Peyer's patch (tissue), 4 donors: ENCODE data around the gene CLCA1. TPM values are rescaled to one million over a fixed set of nuclear protein-coding genes. Genes with fewer than 3 reads are reported as not detected.
"Not testable (repeated sequence)": the region's sequence is repeated elsewhere in the genome, so short reads cannot be mapped to it uniquely, and the experiment has no call there.

ENCODE experiments used
- DNase-seq, 3 donors: peaks; one replicate each; pipeline ENCODE4 v3.0.0-alpha.2; 2017 to 2019
- H3K27ac ChIP-seq, 4 donors: fragments of 200-600 bp; sonication (generic); one replicate each; pipeline ENCODE4 v1.5.1; 2016 to 2019
- H3K27me3 ChIP-seq, 2 donors: fragments of 200-600 bp; sonication (generic); one replicate each; pipeline ENCODE4 v1.5.1; 2019
- H3K36me3 ChIP-seq, 3 donors: fragments of 200-600 bp; sonication (generic); one replicate each; pipeline ENCODE4 v1.5.1; 2016 to 2019
- H3K4me1 ChIP-seq, 4 donors: fragments of 200-600 bp; sonication (generic); one replicate each; pipeline ENCODE4 v1.5.1; 2016 to 2019
- H3K4me3 ChIP-seq, 4 donors: fragments of 200-600 bp; sonication (generic); 1 replicate in 3 of 4; 2 replicates in 1 of 4; pipeline ENCODE4 v1.5.1; 2016 to 2019; ENCODE audit warnings: mild to moderate bottlenecking in 1 of 4
- H3K9me3 ChIP-seq, 4 donors: fragments of 200-600 bp; sonication (generic); one replicate each; pipeline ENCODE4 v1.5.1; 2016 to 2019; ENCODE audit warnings: mild to moderate bottlenecking in 1 of 4
- POLR2A ChIP-seq, 2 donors: fragments of 450-650 bp; IDR thresholded peaks; one replicate each; pipeline ENCODE4 v1.5.1; 2017; ENCODE audit warnings: antibody characterized with exemption in 2 of 2, mild to moderate bottlenecking in 2 of 2, moderate library complexity in 2 of 2
- total RNA-seq, 4 donors: library from RNA; depleted of rRNA; stranded (reverse); fragments of >200 nt; gene quantifications; one replicate each; pipeline ENCODE4 v1.1.0, GENCODE V29; 2016
- TF ChIP-seq, protein P1 (sequence below), 6 experiments: fragments of 450-650 bp in 4 of 6; fragments of 200-600 bp in 2 of 6; sonication (generic) in 1 of 6; IDR thresholded peaks; one replicate each; pipeline ENCODE4 v1.5.1; 2017 to 2019; ENCODE audit warnings: antibody characterized with exemption in 6 of 6, mild to moderate bottlenecking in 3 of 6, moderate library complexity in 1 of 6

The CLCA1 gene
- total RNA-seq, 4 donors from 2014 or later = 87.5 to 841 (median 195) TPM

DNA sequence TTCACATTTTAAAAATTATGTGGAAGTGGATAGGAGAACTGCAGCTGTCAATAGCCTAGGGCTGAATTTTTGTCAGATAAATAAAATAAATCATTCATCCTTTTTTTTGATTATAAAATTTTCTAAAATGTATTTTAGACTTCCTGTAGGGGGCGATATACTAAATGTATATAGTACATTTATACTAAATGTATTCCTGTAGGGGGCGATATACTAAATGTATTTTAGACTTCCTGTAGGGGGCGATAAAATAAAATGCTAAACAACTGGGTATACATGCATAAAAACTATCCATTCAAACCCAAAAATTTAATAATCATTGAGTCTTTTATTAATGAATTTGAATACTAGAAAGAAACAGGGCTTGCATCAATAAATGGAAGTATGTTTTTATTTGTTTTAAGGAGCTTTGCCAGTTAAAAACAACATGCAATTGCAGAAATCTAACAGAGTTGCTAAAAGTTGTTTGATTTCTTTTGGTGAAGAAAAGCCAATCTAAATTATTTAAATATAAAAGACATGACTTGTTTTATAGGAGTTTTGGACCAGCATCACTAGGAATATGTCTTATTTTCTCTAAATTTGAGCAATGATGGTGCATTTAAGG lies 31.4 kb downstream of the CLCA1 start:
- TF ChIP-seq, protein P1, sequence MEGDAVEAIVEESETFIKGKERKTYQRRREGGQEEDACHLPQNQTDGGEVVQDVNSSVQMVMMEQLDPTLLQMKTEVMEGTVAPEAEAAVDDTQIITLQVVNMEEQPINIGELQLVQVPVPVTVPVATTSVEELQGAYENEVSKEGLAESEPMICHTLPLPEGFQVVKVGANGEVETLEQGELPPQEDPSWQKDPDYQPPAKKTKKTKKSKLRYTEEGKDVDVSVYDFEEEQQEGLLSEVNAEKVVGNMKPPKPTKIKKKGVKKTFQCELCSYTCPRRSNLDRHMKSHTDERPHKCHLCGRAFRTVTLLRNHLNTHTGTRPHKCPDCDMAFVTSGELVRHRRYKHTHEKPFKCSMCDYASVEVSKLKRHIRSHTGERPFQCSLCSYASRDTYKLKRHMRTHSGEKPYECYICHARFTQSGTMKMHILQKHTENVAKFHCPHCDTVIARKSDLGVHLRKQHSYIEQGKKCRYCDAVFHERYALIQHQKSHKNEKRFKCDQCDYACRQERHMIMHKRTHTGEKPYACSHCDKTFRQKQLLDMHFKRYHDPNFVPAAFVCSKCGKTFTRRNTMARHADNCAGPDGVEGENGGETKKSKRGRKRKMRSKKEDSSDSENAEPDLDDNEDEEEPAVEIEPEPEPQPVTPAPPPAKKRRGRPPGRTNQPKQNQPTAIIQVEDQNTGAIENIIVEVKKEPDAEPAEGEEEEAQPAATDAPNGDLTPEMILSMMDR (IDR thresholded peaks at IDR 0.05) = peak; percentile 89 to 100 (median 96)
- no peak for TF ChIP-seq POLR2A (IDR thresholded peaks at IDR 0.05)

GRCh38 chr1:86500714-86501113 lies 32.0 kb downstream of the CLCA1 start:
- TF ChIP-seq POLR2A (IDR thresholded peaks at IDR 0.05) = no peak
- TF ChIP-seq, protein P1 (IDR thresholded peaks at IDR 0.05) = no peak
- no peaks in the 10 kb centered on the region for H3K36me3 ChIP-seq
- DNase-seq = no peak
- no peak overlapping the region for H3K4me3 ChIP-seq
- no peaks in the 10 kb centered on the region for H3K9me3 ChIP-seq
- peaks cover 0 to 18% (median 0%) of the 10 kb centered on the region in 4 donors for H3K4me1 ChIP-seq
- no peak overlapping the region for H3K27ac ChIP-seq
- no peaks in the 10 kb centered on the region for H3K27me3 ChIP-seq

More for the DNA sequence above, 31.4 kb downstream of the CLCA1 start:
- no peak for DNase-seq
- H3K4me1 ChIP-seq = peaks cover 0 to 18% (median 0%) of the 10 kb centered on the region in 4 donors
- no peak overlapping the region for H3K4me3 ChIP-seq
- H3K9me3 ChIP-seq = no peaks in the 10 kb centered on the region
- no peaks in the 10 kb centered on the region for H3K27me3 ChIP-seq
- H3K36me3 ChIP-seq = no peaks in the 10 kb centered on the region
- no peak overlapping the region for H3K27ac ChIP-seq

DNA sequence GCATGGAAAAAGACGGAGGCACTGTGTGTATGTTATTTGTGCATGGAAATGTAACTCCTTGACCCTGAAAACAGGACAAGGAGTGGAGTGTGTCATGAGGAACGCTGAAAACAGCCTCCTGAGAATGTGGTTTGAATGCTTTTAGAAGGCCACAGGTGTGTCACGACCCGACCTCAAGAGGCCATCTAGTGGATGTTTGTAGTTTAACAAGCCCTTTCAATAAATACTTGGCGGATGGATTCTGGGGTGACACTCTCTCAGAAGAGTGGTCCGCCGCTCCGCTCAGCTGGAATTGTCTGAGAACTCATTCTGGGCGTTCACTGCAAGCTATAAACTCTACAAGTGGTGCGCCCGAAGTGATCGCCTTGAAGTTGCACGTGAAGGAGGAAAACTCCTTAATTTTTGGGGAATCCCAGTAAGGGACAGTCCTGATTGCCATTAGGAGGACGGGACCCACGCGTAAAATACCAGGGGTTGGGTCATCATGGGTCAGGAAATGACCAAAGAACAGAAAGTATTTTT lies 33.5 kb downstream of the CLCA1 start:
- not testable (repeated sequence) for H3K27me3 ChIP-seq, H3K9me3 ChIP-seq, H3K36me3 ChIP-seq
- DNase-seq = peak; percentile 40 to 72 (median 56)
- Histone ChIP-seq H3K4me1 (peaks cover 0 to 18% (median 0%) of the 10 kb centered on the region in 4 donors), H3K4me3 (peak overlapping the region in 3 of 4 donors; percentile 19 to 42 (median 36)), H3K27ac (peak overlapping the region in 2 of 4 donors; percentile 16 to 63)
- TF ChIP-seq POLR2A (IDR thresholded peaks at IDR 0.05) = peak in 1 of 2 donors; percentile 29
- TF ChIP-seq, protein P1 (IDR thresholded peaks at IDR 0.05) = peak in 5 of 6 experiments; percentile 15 to 79 (median 52)

GRCh38 chr1:86502721-86503405 lies 34.1 kb downstream of the CLCA1 start:
- no peaks in the 10 kb centered on the region for H3K36me3 ChIP-seq
- H3K27me3 ChIP-seq = no peaks in the 10 kb centered on the region
- H3K4me3 ChIP-seq = peak overlapping the region in 3 of 4 donors; percentile 19 to 42 (median 36)
- DNase-seq = peak in 2 of 3 donors; percentile 67 to 84
- peaks cover 0 to 18% (median 0%) of the 10 kb centered on the region in 4 donors for H3K4me1 ChIP-seq
- TF ChIP-seq, protein P1 (IDR thresholded peaks at IDR 0.05) = peak in 1 of 6 experiments; percentile 24
- no peak for TF ChIP-seq POLR2A (IDR thresholded peaks at IDR 0.05)
- H3K9me3 ChIP-seq = no peaks in the 10 kb centered on the region
- peak overlapping the region in 3 of 4 donors; percentile 8 to 63 (median 40) for H3K27ac ChIP-seq

DNA sequence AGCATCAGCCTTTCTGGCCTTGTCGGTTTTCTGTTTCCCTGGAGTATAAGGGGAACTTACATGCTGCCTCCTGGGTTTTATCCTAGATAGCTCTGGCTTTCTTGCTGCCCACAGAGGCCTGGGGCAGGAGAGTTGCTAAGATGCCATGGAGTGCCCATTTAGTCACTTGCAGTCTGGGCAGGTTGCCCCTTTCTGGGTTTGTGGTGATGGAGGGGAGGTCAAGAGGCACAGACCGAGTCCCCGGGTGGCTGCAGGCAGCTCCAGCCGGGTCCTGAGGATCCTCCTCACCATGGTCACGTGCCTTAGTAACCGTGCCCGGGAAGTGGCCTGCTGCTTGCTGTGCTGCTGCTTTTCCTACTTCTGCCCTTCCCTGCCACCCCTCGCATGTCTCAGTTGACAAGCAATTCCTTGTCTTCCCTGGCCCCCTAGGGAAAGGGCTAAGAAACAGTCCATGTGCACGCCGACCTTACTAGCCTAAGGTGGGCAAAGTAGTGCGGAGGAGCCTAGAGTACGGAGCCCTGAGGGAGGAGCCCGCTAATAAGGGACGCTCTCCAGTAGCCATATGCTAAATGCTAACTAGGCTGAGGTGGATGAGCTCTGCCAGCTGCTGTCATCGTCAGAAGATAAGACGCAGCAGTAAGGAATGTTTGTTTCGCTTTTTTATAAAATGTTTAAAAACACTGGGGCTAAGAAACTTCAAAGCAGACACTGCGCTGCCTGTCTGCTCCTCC lies 34.8 kb downstream of the CLCA1 start:
- H3K9me3 ChIP-seq = no peaks in the 10 kb centered on the region
- H3K27ac ChIP-seq = peak overlapping the region in 3 of 4 donors; percentile 8 to 63 (median 40)
- TF ChIP-seq, protein P1 (IDR thresholded peaks at IDR 0.05) = no peak
- no peak for TF ChIP-seq POLR2A (IDR thresholded peaks at IDR 0.05)
- peak in 2 of 3 donors; percentile 61 to 68 for DNase-seq
- H3K4me1 ChIP-seq = peaks cover 0 to 18% (median 0%) of the 10 kb centered on the region in 4 donors
- peak overlapping the region in 3 of 4 donors; percentile 11 to 36 (median 35) for H3K4me3 ChIP-seq
- H3K27me3 ChIP-seq = no peaks in the 10 kb centered on the region
- H3K36me3 ChIP-seq = no peaks in the 10 kb centered on the region
